RWPE1 (cell line): Measurements from ENCODE around the gene FREM1.

Experiments used
- CTCF ChIA-PET: fragments of 350-600 bp; sonication (Branson Sonifier 250); formaldehyde crosslinking; extraction: SDS; loops from one replicate; lab custom pipeline; 2021; lab: Yijun Ruan, JAX
- POLR2A ChIA-PET: fragments of 400-600 bp; formaldehyde crosslinking; extraction: SDS; loops from one replicate; lab custom pipeline; 2020; ENCODE audit warnings: antibody characterized with exemption; ENCODE audit not compliant: low non-redundant PET; lab: Yijun Ruan, JAX
- DNase-seq: peaks from one replicate; pipeline ENCODE4 v3.0.0; 2012; ENCODE audit warnings: low spot score
- H3K27ac ChIP-seq: fragments of 450-650 bp; 2 replicates; pipeline ENCODE4 v1.5.1; 2017
- TF ChIP-seq, protein P1 (sequence below): fragments of 450-650 bp; conservative IDR thresholded peaks from 2 replicates; pipeline ENCODE4 v1.5.1; 2017; ENCODE audit warnings: low read depth, mild to moderate bottlenecking

The FREM1 gene

DNA sequence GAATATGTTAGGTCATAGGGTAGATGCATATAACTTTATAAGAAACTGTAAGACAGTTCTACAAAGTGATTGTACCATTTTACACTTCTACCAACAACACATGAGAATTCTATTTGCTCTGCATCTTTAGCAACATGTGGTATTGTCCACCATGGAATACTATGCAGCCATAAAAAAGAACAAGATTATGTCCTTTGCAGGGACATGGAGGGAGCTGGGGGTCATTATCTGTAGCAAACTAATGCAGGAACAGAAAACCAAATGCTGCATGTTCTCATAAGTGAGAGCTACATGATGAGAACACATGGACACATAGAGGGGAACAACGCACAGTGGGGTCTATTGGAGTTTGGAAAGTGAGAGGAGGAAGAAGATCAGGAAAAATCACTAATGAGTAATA is 165.5 kb downstream of the FREM1 start:
- no peak for DNase-seq
- ChIA-PET CTCF (no interaction called here), POLR2A (no interaction called here)
- H3K27ac ChIP-seq = no peak overlapping the region
- TF ChIP-seq, protein P1, sequence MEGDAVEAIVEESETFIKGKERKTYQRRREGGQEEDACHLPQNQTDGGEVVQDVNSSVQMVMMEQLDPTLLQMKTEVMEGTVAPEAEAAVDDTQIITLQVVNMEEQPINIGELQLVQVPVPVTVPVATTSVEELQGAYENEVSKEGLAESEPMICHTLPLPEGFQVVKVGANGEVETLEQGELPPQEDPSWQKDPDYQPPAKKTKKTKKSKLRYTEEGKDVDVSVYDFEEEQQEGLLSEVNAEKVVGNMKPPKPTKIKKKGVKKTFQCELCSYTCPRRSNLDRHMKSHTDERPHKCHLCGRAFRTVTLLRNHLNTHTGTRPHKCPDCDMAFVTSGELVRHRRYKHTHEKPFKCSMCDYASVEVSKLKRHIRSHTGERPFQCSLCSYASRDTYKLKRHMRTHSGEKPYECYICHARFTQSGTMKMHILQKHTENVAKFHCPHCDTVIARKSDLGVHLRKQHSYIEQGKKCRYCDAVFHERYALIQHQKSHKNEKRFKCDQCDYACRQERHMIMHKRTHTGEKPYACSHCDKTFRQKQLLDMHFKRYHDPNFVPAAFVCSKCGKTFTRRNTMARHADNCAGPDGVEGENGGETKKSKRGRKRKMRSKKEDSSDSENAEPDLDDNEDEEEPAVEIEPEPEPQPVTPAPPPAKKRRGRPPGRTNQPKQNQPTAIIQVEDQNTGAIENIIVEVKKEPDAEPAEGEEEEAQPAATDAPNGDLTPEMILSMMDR = no peak

DNA sequence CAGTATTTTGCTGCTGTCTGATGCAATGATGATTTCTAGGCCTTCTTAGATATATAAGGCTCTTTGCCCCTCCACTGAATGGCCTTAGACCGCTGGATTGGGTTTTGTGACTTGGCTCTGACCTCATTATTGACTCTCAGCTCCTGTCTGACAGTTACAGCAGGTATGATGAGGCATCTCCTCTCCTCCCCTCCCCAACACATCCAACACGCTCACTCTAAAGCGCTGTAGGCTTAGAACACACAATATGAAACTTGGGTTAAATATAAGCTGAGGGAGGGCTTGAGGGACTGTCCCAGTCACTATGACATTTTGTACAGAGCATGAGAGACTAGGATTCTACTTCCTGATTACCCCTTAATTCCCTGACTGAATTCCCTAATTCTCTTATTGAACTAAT is 168.9 kb downstream of the FREM1 start:
- TF ChIP-seq, protein P1 = no peak
- no peak overlapping the region for H3K27ac ChIP-seq
- ChIA-PET CTCF (interaction anchor here (0.7 to 1.1 kb wide), 2 partner anchors 27 to 978 kb away, joined by 3 to 4 read pairs; no protein-coding TSS in a partner anchor), POLR2A (no interaction called here)
- no peak for DNase-seq

DNA sequence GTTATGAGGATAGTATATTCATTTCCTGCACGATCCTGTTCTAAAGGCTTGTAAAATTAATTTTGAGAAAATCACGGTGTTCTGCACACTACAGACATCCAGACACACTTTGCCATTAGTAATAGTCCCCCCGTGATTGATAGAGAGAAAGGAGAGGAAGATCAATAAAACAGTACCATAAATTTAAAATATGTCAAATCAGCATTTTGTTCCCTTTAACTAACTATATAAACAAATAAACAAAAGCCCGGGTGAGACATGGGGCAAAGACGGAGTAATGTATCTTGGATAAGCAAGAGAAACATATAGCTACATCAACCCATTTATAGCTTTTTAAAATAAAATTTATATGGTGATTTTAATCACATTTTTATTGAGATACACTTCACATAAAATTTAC is 177.1 kb downstream of the FREM1 start:
- DNase-seq = no peak
- no peak overlapping the region for H3K27ac ChIP-seq
- CTCF ChIA-PET = interaction anchor here (0.6 kb wide), 1 partner anchor 20 kb away, joined by 4 read pairs; no protein-coding TSS in a partner anchor
- POLR2A ChIA-PET = no interaction called here
- TF ChIP-seq, protein P1 = no peak

DNA sequence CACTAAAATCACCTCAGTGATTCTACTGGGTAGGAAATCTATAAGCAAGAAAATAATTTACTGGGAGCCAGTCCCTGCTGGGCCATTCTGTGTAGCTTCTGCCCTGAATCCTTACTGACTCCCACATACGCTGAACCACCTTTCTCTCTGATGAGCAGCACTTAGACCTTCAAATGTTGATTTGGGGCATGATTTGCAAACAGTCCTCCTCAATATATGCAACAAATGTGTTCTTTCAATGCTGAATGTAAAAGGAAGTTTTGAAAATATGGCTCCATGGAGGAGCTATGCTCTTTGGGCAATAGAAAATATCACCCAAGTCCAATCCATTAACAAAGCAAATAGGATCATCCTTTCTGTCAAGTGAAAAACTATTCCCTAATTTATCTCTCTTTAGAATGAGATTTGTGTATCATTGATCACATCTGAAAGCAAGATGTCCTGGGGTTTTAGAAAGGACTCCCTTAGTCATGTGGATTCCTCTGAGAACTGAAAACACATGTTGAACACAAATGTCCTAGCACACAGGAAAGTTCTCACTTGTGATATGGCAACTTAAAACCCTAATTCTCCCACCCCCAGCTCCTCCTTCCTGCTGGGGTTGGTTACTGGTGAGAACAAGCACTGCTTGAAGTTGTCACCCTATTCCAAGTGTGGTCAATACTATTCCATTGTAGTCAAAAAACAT is 178.8 kb downstream of the FREM1 start:
- TF ChIP-seq, protein P1 = no peak
- no peak for DNase-seq
- H3K27ac ChIP-seq = no peak overlapping the region
- POLR2A ChIA-PET = no interaction called here
- CTCF ChIA-PET = interaction anchor here (0.6 to 1.0 kb wide), 2 partner anchors 37 to 104 kb away, joined by 3 read pairs; no protein-coding TSS in a partner anchor

DNA sequence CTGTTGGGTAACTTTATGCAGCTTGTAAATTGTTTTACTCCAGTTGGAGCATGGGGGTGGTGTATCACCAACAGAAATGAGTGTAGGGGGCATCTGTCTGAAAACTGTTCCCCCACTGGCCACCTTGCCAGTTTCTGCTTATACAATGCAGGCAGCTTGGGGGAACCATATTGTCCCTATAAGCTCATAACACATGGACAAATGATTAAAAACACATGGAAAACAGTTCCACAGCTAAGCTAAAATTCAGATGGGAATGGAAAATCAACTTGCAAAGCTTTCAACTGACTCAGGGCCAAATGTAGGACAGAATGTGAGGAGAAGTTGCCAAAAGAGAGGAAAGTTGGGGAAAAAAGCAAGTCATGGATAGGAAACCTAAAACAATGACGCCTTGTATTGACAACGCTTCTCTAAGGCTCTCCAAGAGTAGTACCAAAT is 179.7 kb downstream of the FREM1 start:
- ChIA-PET CTCF (interaction anchor here (1.0 kb wide), 1 partner anchor 38 kb away, joined by 3 read pairs; no protein-coding TSS in a partner anchor), POLR2A (no interaction called here)
- TF ChIP-seq, protein P1 = no peak
- no peak overlapping the region for H3K27ac ChIP-seq
- no peak for DNase-seq

DNA sequence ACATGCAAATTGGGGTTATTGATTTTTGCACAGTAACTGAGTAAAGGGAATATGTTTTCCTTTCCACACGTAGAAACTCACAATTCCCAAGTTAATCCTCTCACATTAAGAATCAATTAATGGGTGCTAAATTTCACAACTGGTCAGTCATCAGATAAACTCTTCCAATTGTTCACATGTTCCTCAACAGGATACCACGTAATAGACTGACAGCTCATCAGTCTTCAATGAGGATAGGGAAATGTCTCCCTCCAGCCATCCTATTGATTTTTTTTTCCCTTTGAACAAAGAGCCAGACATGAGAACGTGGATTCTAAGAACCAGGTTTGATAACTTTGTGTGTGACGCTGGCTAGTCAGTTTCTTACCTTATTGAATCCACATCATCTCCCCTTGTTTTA is 186.9 kb downstream of the FREM1 start:
- TF ChIP-seq, protein P1 = no peak
- ChIA-PET POLR2A (no interaction called here), CTCF (no interaction called here)
- DNase-seq = no peak
- H3K27ac ChIP-seq = no peak overlapping the region
